H1 (cell line): ENCODE results near the gene ARHGDIG.

ENCODE experiments used
- CTCF ChIP-seq, 3 experiments: IDR thresholded peaks; 1 replicate in 2 of 3; 2 replicates in 1 of 3; pipeline versions ENCODE4 v1.5.1 to v1.6.1; 2011; ENCODE audit warnings: low read length in 3 of 3, mild to moderate bottlenecking in 3 of 3, inconsistent platforms in 2 of 3, low read depth in 1 of 3, moderate library complexity in 1 of 3; ENCODE audit not compliant: insufficient read depth in 1 of 3; ENCODE audit errors: control extremely low read depth in 1 of 3
- JUN ChIP-seq: IDR thresholded peaks from 2 replicates; pipeline ENCODE4 v1.6.1; 2011; ENCODE audit warnings: low read depth, mild to moderate bottlenecking, improper control_type of control experiment, low read length
- JUND ChIP-seq: IDR thresholded peaks from 2 replicates; pipeline ENCODE4 v1.6.1; 2011; ENCODE audit warnings: mild to moderate bottlenecking, improper control_type of control experiment, low read length
- NRF1 ChIP-seq: IDR thresholded peaks from 2 replicates; pipeline ENCODE4 v1.6.1; 2011; ENCODE audit warnings: mild to moderate bottlenecking, low read depth, low read length, improper control_type of control experiment
- POLR2A ChIP-seq, 2 experiments: IDR thresholded peaks; 1 replicate in 1 of 2; 2 replicates in 1 of 2; pipeline ENCODE4 v1.6.1; 2011; ENCODE audit warnings: low read depth in 2 of 2, low read length in 2 of 2, mild to moderate bottlenecking in 2 of 2; ENCODE audit errors: control extremely low read depth in 1 of 2
- POLR2AphosphoS5 ChIP-seq: IDR thresholded peaks from 2 replicates; pipeline ENCODE4 v1.6.1; 2011; ENCODE audit warnings: low read depth, low read length
- RFX5 ChIP-seq: IDR thresholded peaks from 2 replicates; pipeline ENCODE4 v1.6.1; 2011; ENCODE audit warnings: low read depth, low read length, improper control_type of control experiment, borderline replicate concordance
- SIN3A ChIP-seq, 2 experiments: IDR thresholded peaks in 1 of 2; conservative IDR thresholded peaks in 1 of 2; 2 replicates each; pipeline ENCODE4 v1.6.1; 2011 to 2012; ENCODE audit warnings: low read length in 2 of 2, improper control_type of control experiment in 1 of 2, low read depth in 1 of 2, mild to moderate bottlenecking in 1 of 2

- TF ChIP-seq POLR2A (IDR thresholded peaks at IDR 0.05; ENCODE audit: control extremely low read depth in 1 of 2, low read depth in 2 of 2, low read length in 2 of 2) (no peak), POLR2AphosphoS5 (no peak), JUN (no peak), CTCF (IDR thresholded peaks at IDR 0.05; ENCODE audit: control extremely low read depth in 1 of 3, insufficient read depth in 1 of 3, low read depth in 1 of 3, low read length in 3 of 3) (no peak), RFX5 (no peak), NRF1 (no peak), SIN3A (conservative IDR thresholded peaks at IDR 0.05 in 1 of 2, IDR thresholded peaks at IDR 0.05 in 1 of 2; ENCODE audit: low read depth in 1 of 2, low read length in 2 of 2) (no peak), JUND (no peak)
Observed at GRCh38 chr16:242281-242680, 38.1 kb upstream of the ARHGDIG start.
